Type B pancreatic cell (in vitro differentiated cells): ENCODE results near the gene MRPL9. TPM values are rescaled to one million over a fixed set of nuclear protein-coding genes. Genes with fewer than 3 reads are reported as not detected.

ENCODE experiments used
- DNase-seq: peaks from one replicate; pipeline ENCODE4 v3.0.0; 2021; ENCODE audit warnings: mixed read lengths; ENCODE audit not compliant: unreplicated experiment; ENCODE audit errors: extremely low spot score
- H3K27ac Mint-ChIP-seq: 2 replicates; pipeline ENCODE4 v1.8.0; 2021; ENCODE audit warnings: mild to moderate bottlenecking, mixed read lengths
- H3K27me3 Mint-ChIP-seq: 2 replicates; pipeline ENCODE4 v1.8.0; 2021; ENCODE audit warnings: mixed read lengths
- H3K36me3 Mint-ChIP-seq: 2 replicates; pipeline ENCODE4 v1.8.0; 2021; ENCODE audit warnings: mixed read lengths
- H3K4me1 Mint-ChIP-seq: one replicate; pipeline ENCODE4 v1.8.0; 2021; ENCODE audit warnings: mixed read lengths; ENCODE audit not compliant: unreplicated experiment
- H3K4me3 Mint-ChIP-seq: 2 replicates; pipeline ENCODE4 v1.8.0; 2021; ENCODE audit warnings: mild to moderate bottlenecking, mixed read lengths
- H3K9me3 Mint-ChIP-seq: 2 replicates; pipeline ENCODE4 v1.8.0; 2021; ENCODE audit warnings: mixed read lengths
- CTCF ChIP-seq: fragments of 200-600 bp; sonication (generic); conservative IDR thresholded peaks from 2 replicates; pipeline ENCODE4 v1.5.0; 2021; ENCODE audit warnings: antibody characterized with exemption, mild to moderate bottlenecking
- long read RNA-seq: library from polyadenylated mRNA; unstranded; transcript quantifications from one replicate; pipeline ENCODE4 v2.0.0, GENCODE V29; 2020
- total RNA-seq: library from RNA; stranded (reverse); gene quantifications from 2 replicates; pipeline ENCODE4 v1.2.1, GENCODE V29; 2021; ENCODE audit warnings: low replicate concordance

The MRPL9 gene
- total RNA-seq, result 80.4 and 92.1 TPM in 2 replicates
- long read RNA-seq, transcript MRPL9-201 (6 exons, 882 nt), result minor isoform, 15 of 179 reads
- long read RNA-seq, transcript MRPL9-202 (7 exons, 1,296 nt), result major isoform, 140 of 179 reads
- long read RNA-seq, partial matches to known transcripts, result 2 of 179 reads
- long read RNA-seq, other reads (novel, unspliced or antisense), result 22 of 179 reads

- peak; percentile 16 for TF ChIP-seq CTCF
- Mint-ChIP-seq H3K36me3 (peaks cover 18% of the 10 kb centered on the region), H3K9me3 (no peaks in the 10 kb centered on the region), H3K27me3 (no peaks in the 10 kb centered on the region), H3K4me3 (peak within 1 kb of the TSS; percentile 97), H3K27ac (peak within 1 kb of the TSS; percentile 95), H3K4me1 (peaks cover 19% of the 10 kb centered on the region)
- peak; percentile 87 for DNase-seq
These were observed at the start of gene MRPL9 for GRCh38 chr1:151762941-151763921. Gene MRPL9, minus strand, starts transcription at chr1:151763496. Its CDS starts 17 bp downstream, at chr1:151763479.

GRCh38 chr1:151811181-151811580 is 47.9 kb upstream of the MRPL9 start:
- Mint-ChIP-seq H3K4me3 (no peak overlapping the region), H3K27ac (no peak overlapping the region), H3K36me3 (no peaks in the 10 kb centered on the region), H3K27me3 (peaks cover 39% of the 10 kb centered on the region), H3K4me1 (peaks cover 10% of the 10 kb centered on the region), H3K9me3 (no peaks in the 10 kb centered on the region)
- TF ChIP-seq CTCF, result no peak
- DNase-seq, result no peak

- DNase-seq, result no peak
- Mint-ChIP-seq H3K9me3 (no peaks in the 10 kb centered on the region), H3K4me1 (peaks cover 10% of the 10 kb centered on the region), H3K27me3 (peaks cover 45% of the 10 kb centered on the region), H3K36me3 (no peaks in the 10 kb centered on the region), H3K27ac (peak overlapping the region; percentile 50), H3K4me3 (no peak overlapping the region)
- TF ChIP-seq CTCF, result no peak
These were observed 46.8 kb upstream of the MRPL9 start for GRCh38 chr1:151809985-151810556.

- H3K4me1 Mint-ChIP-seq, result peaks cover 10% of the 10 kb centered on the region
- no peak for TF ChIP-seq CTCF
- H3K4me3 Mint-ChIP-seq, result no peak overlapping the region
- no peaks in the 10 kb centered on the region for H3K36me3 Mint-ChIP-seq
- H3K27me3 Mint-ChIP-seq, result peaks cover 47% of the 10 kb centered on the region
- peak overlapping the region; percentile 50 for H3K27ac Mint-ChIP-seq
- no peaks in the 10 kb centered on the region for H3K9me3 Mint-ChIP-seq
- DNase-seq, result no peak
These were observed 46.1 kb upstream of the MRPL9 start for GRCh38 chr1:151809290-151809984.

- peak overlapping the region; percentile 1 for H3K27ac Mint-ChIP-seq
- H3K9me3 Mint-ChIP-seq, result no peaks in the 10 kb centered on the region
- no peak for DNase-seq
These were observed 44.5 kb upstream of the MRPL9 start for GRCh38 chr1:151807766-151808165.

More at GRCh38 chr1:151807766-151808165, 44.5 kb upstream of the MRPL9 start:
- H3K4me3 Mint-ChIP-seq, result no peak overlapping the region
- no peaks in the 10 kb centered on the region for H3K36me3 Mint-ChIP-seq
- H3K4me1 Mint-ChIP-seq, result peaks cover 10% of the 10 kb centered on the region
- no peak for TF ChIP-seq CTCF
- peaks cover 59% of the 10 kb centered on the region for H3K27me3 Mint-ChIP-seq
